ENCODE results near the gene GLS.

Gene GLS

GRCh38 chr2:190920085-190920484, 39.5 kb downstream of the GLS start:
- Histone ChIP-seq H3K4me3 (ENCODE audit: low read length) (no peak overlapping the region), H3K27me3 (ENCODE audit: control insufficient read depth, insufficient read depth, low read length) (no peaks in the 10 kb centered on the region), H3K9ac (ENCODE audit: low read length) (no peak overlapping the region), H3K4me1 (ENCODE audit: control insufficient read depth, insufficient read depth, low read length) (no peaks in the 10 kb centered on the region), H3K36me3 (ENCODE audit: control insufficient read depth, insufficient read depth, low read length) (no peaks in the 10 kb centered on the region), H3K9me3 (ENCODE audit: control insufficient read depth, low read length) (no peaks in the 10 kb centered on the region)

GRCh38 chr2:190922376-190922775, 41.8 kb downstream of the GLS start:
- Histone ChIP-seq H3K9me3 (ENCODE audit: control insufficient read depth, low read length) (no peaks in the 10 kb centered on the region), H3K9ac (ENCODE audit: low read length) (no peak overlapping the region), H3K4me1 (ENCODE audit: control insufficient read depth, insufficient read depth, low read length) (no peaks in the 10 kb centered on the region), H3K4me3 (ENCODE audit: low read length) (no peak overlapping the region), H3K36me3 (ENCODE audit: control insufficient read depth, insufficient read depth, low read length) (no peaks in the 10 kb centered on the region), H3K27me3 (ENCODE audit: control insufficient read depth, insufficient read depth, low read length) (no peaks in the 10 kb centered on the region)

- Histone ChIP-seq H3K9ac (ENCODE audit: low read length) (no peak overlapping the region), H3K27me3 (ENCODE audit: control insufficient read depth, insufficient read depth, low read length) (no peaks in the 10 kb centered on the region), H3K36me3 (ENCODE audit: control insufficient read depth, insufficient read depth, low read length) (no peaks in the 10 kb centered on the region), H3K4me1 (ENCODE audit: control insufficient read depth, insufficient read depth, low read length) (no peaks in the 10 kb centered on the region), H3K4me3 (ENCODE audit: low read length) (no peak overlapping the region), H3K9me3 (ENCODE audit: control insufficient read depth, low read length) (no peaks in the 10 kb centered on the region)
Measured at GRCh38 chr2:190927301-190927700, 46.7 kb downstream of the GLS start.

- no peak overlapping the region for H3K4me3 ChIP-seq (ENCODE audit: low read length)
- H3K4me1 ChIP-seq (ENCODE audit: control insufficient read depth, insufficient read depth, low read length): no peaks in the 10 kb centered on the region
- no peaks in the 10 kb centered on the region for H3K36me3 ChIP-seq (ENCODE audit: control insufficient read depth, insufficient read depth, low read length)
- no peaks in the 10 kb centered on the region for H3K9me3 ChIP-seq (ENCODE audit: control insufficient read depth, low read length)
- no peaks in the 10 kb centered on the region for H3K27me3 ChIP-seq (ENCODE audit: control insufficient read depth, insufficient read depth, low read length)
- H3K9ac ChIP-seq (ENCODE audit: low read length): no peak overlapping the region
Measured at GRCh38 chr2:190929919-190930318, 49.3 kb downstream of the GLS start.

GRCh38 chr2:190930411-190930810, 49.8 kb downstream of the GLS start:
- no peak overlapping the region for H3K4me3 ChIP-seq (ENCODE audit: low read length)
- H3K36me3 ChIP-seq (ENCODE audit: control insufficient read depth, insufficient read depth, low read length): no peaks in the 10 kb centered on the region
- no peaks in the 10 kb centered on the region for H3K27me3 ChIP-seq (ENCODE audit: control insufficient read depth, insufficient read depth, low read length)
- no peaks in the 10 kb centered on the region for H3K9me3 ChIP-seq (ENCODE audit: control insufficient read depth, low read length)
- H3K4me1 ChIP-seq (ENCODE audit: control insufficient read depth, insufficient read depth, low read length): no peaks in the 10 kb centered on the region
- no peak overlapping the region for H3K9ac ChIP-seq (ENCODE audit: low read length)

GRCh38 chr2:190932514-190932913, 51.9 kb downstream of the GLS start:
- Histone ChIP-seq H3K9me3 (ENCODE audit: control insufficient read depth, low read length) (no peaks in the 10 kb centered on the region), H3K36me3 (ENCODE audit: control insufficient read depth, insufficient read depth, low read length) (no peaks in the 10 kb centered on the region), H3K9ac (ENCODE audit: low read length) (no peak overlapping the region), H3K4me3 (ENCODE audit: low read length) (no peak overlapping the region), H3K27me3 (ENCODE audit: control insufficient read depth, insufficient read depth, low read length) (no peaks in the 10 kb centered on the region), H3K4me1 (ENCODE audit: control insufficient read depth, insufficient read depth, low read length) (no peaks in the 10 kb centered on the region)

GRCh38 chr2:190933361-190933760, 52.7 kb downstream of the GLS start:
- Histone ChIP-seq H3K4me3 (ENCODE audit: low read length) (no peak overlapping the region), H3K9me3 (ENCODE audit: control insufficient read depth, low read length) (no peaks in the 10 kb centered on the region), H3K27me3 (ENCODE audit: control insufficient read depth, insufficient read depth, low read length) (no peaks in the 10 kb centered on the region), H3K36me3 (ENCODE audit: control insufficient read depth, insufficient read depth, low read length) (no peaks in the 10 kb centered on the region), H3K9ac (ENCODE audit: low read length) (no peak overlapping the region), H3K4me1 (ENCODE audit: control insufficient read depth, insufficient read depth, low read length) (no peaks in the 10 kb centered on the region)

- Histone ChIP-seq H3K36me3 (ENCODE audit: control insufficient read depth, insufficient read depth, low read length) (no peaks in the 10 kb centered on the region), H3K9me3 (ENCODE audit: control insufficient read depth, low read length) (no peaks in the 10 kb centered on the region), H3K27me3 (ENCODE audit: control insufficient read depth, insufficient read depth, low read length) (no peaks in the 10 kb centered on the region), H3K4me3 (ENCODE audit: low read length) (no peak overlapping the region), H3K4me1 (ENCODE audit: control insufficient read depth, insufficient read depth, low read length) (no peaks in the 10 kb centered on the region), H3K9ac (ENCODE audit: low read length) (no peak overlapping the region)
Measured at GRCh38 chr2:190935054-190935453, 54.4 kb downstream of the GLS start.

- Histone ChIP-seq H3K27me3 (ENCODE audit: control insufficient read depth, insufficient read depth, low read length) (no peaks in the 10 kb centered on the region), H3K4me3 (ENCODE audit: low read length) (no peak overlapping the region), H3K9me3 (ENCODE audit: control insufficient read depth, low read length) (no peaks in the 10 kb centered on the region), H3K36me3 (ENCODE audit: control insufficient read depth, insufficient read depth, low read length) (no peaks in the 10 kb centered on the region), H3K4me1 (ENCODE audit: control insufficient read depth, insufficient read depth, low read length) (no peaks in the 10 kb centered on the region), H3K9ac (ENCODE audit: low read length) (no peak overlapping the region)
Measured at GRCh38 chr2:190938771-190939335, 58.2 kb downstream of the GLS start.

- no peak overlapping the region for H3K4me3 ChIP-seq (ENCODE audit: low read length)
- no peaks in the 10 kb centered on the region for H3K27me3 ChIP-seq (ENCODE audit: control insufficient read depth, insufficient read depth, low read length)
- H3K4me1 ChIP-seq (ENCODE audit: control insufficient read depth, insufficient read depth, low read length): no peaks in the 10 kb centered on the region
- H3K36me3 ChIP-seq (ENCODE audit: control insufficient read depth, insufficient read depth, low read length): no peaks in the 10 kb centered on the region
- H3K9ac ChIP-seq (ENCODE audit: low read length): no peak overlapping the region
- no peaks in the 10 kb centered on the region for H3K9me3 ChIP-seq (ENCODE audit: control insufficient read depth, low read length)
Measured at GRCh38 chr2:190940454-190940853, 59.8 kb downstream of the GLS start.

- Histone ChIP-seq H3K4me3 (ENCODE audit: low read length) (no peak overlapping the region), H3K36me3 (ENCODE audit: control insufficient read depth, insufficient read depth, low read length) (no peaks in the 10 kb centered on the region), H3K4me1 (ENCODE audit: control insufficient read depth, insufficient read depth, low read length) (no peaks in the 10 kb centered on the region), H3K9ac (ENCODE audit: low read length) (no peak overlapping the region), H3K27me3 (ENCODE audit: control insufficient read depth, insufficient read depth, low read length) (no peaks in the 10 kb centered on the region), H3K9me3 (ENCODE audit: control insufficient read depth, low read length) (no peaks in the 10 kb centered on the region)
Measured at GRCh38 chr2:190941571-190941970, 61.0 kb downstream of the GLS start.

GRCh38 chr2:190942697-190943096, 62.1 kb downstream of the GLS start:
- Histone ChIP-seq H3K36me3 (ENCODE audit: control insufficient read depth, insufficient read depth, low read length) (no peaks in the 10 kb centered on the region), H3K4me1 (ENCODE audit: control insufficient read depth, insufficient read depth, low read length) (peaks cover 8% of the 10 kb centered on the region), H3K4me3 (ENCODE audit: low read length) (no peak overlapping the region), H3K27me3 (ENCODE audit: control insufficient read depth, insufficient read depth, low read length) (no peaks in the 10 kb centered on the region), H3K9me3 (ENCODE audit: control insufficient read depth, low read length) (no peaks in the 10 kb centered on the region), H3K9ac (ENCODE audit: low read length) (no peak overlapping the region)

GRCh38 chr2:190943706-190944105, 63.1 kb downstream of the GLS start:
- Histone ChIP-seq H3K9ac (ENCODE audit: low read length) (no peak overlapping the region), H3K4me1 (ENCODE audit: control insufficient read depth, insufficient read depth, low read length) (peaks cover 18% of the 10 kb centered on the region), H3K9me3 (ENCODE audit: control insufficient read depth, low read length) (no peaks in the 10 kb centered on the region), H3K4me3 (ENCODE audit: low read length) (no peak overlapping the region), H3K36me3 (ENCODE audit: control insufficient read depth, insufficient read depth, low read length) (no peaks in the 10 kb centered on the region), H3K27me3 (ENCODE audit: control insufficient read depth, insufficient read depth, low read length) (no peaks in the 10 kb centered on the region)
